NK-92 (cell line): ENCODE data around the gene LRRC2.
"Not testable (repeated sequence)": the region's sequence is repeated elsewhere in the genome, so short reads cannot be mapped to it uniquely, and the experiment has no call there.

Source experiments
- DNase-seq: peaks from one replicate; lab custom pipeline; 2025; ENCODE audit not compliant: unreplicated experiment; lab: John Stamatoyannopoulos, UW

The LRRC2 gene

GRCh38 chr3:46584598-46585467 lies 18.7 kb upstream of the LRRC2 start:
- DNase-seq = no peak

- no peak for DNase-seq
Observed at GRCh38 chr3:46580675-46581074, 14.6 kb upstream of the LRRC2 start.

GRCh38 chr3:46579756-46580286 lies 13.7 kb upstream of the LRRC2 start:
- DNase-seq = no peak

- no peak for DNase-seq
Observed at GRCh38 chr3:46578973-46579755, 13.1 kb upstream of the LRRC2 start.

GRCh38 chr3:46577580-46578249 lies 11.6 kb upstream of the LRRC2 start:
- DNase-seq = not testable (repeated sequence)

GRCh38 chr3:46576879-46577278 lies 10.8 kb upstream of the LRRC2 start:
- no peak for DNase-seq

- DNase-seq = no peak
Observed at GRCh38 chr3:46576386-46576785, 10.3 kb upstream of the LRRC2 start.

- no peak for DNase-seq
Observed at GRCh38 chr3:46575577-46576222, 9.6 kb upstream of the LRRC2 start.

GRCh38 chr3:46574881-46575576 lies 8.9 kb upstream of the LRRC2 start:
- no peak for DNase-seq

GRCh38 chr3:46574243-46574646 lies 8.1 kb upstream of the LRRC2 start:
- no peak for DNase-seq

GRCh38 chr3:46573701-46574100 lies 7.6 kb upstream of the LRRC2 start:
- DNase-seq = no peak

- DNase-seq = no peak
Observed at GRCh38 chr3:46571684-46572083, 5.6 kb upstream of the LRRC2 start.

- no peak for DNase-seq
Observed at GRCh38 chr3:46565607-46566039, 479 bp downstream of the LRRC2 start.

GRCh38 chr3:46565077-46565476 lies 1.0 kb downstream of the LRRC2 start:
- no peak for DNase-seq

- DNase-seq = no peak
Observed at GRCh38 chr3:46564190-46565021, 1.7 kb downstream of the LRRC2 start.

GRCh38 chr3:46561951-46562350 lies 4.2 kb downstream of the LRRC2 start:
- DNase-seq = no peak

GRCh38 chr3:46561511-46561910 lies 4.6 kb downstream of the LRRC2 start:
- no peak for DNase-seq

- no peak for DNase-seq
Observed at GRCh38 chr3:46559091-46559704, 6.9 kb downstream of the LRRC2 start.
